ENCODE measurements around the gene AUTS2.
"Not testable (repeated sequence)": the region's sequence is repeated elsewhere in the genome, so short reads cannot be mapped to it uniquely, and the experiment has no call there.

Gene AUTS2

DNA sequence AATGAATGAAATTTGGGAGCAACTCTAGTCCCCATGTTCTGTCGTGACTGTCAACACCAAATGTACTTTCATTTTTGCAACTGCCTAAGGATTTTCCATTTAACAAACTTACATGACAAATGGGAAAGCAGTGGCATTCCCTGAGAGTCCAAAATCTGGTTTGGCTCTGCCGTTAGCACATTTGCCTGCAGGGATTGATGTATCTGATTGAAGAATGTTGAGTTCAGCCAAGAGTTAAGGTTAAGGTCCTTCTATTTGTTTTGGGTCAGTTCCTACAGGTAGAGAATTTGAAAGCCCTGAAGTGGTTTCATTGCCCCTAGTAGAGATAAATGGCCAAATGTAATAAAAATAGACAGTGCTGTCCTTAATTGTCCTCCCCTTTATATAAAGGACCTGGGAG lies 1127.2 kb downstream of the AUTS2 start:
- DNase-seq: no peak

DNA sequence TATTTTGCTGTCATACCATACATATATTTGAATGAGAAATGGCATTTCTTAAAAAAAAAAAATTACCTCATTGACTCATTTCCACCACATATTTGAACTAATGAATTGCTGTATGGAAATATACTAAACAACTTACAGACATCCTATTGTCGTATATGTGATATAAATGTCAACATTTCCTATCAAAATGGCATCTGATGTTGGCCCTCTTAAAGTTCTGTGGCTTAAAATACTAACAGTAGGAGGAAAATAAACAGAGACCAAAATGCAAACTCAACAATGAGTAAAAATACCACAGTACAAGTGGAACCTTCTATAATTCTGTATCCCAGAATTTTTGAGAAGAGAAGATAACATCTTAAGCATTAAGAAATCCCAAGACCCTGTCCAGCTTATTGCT lies 1128.0 kb downstream of the AUTS2 start:
- no peak for DNase-seq

DNA sequence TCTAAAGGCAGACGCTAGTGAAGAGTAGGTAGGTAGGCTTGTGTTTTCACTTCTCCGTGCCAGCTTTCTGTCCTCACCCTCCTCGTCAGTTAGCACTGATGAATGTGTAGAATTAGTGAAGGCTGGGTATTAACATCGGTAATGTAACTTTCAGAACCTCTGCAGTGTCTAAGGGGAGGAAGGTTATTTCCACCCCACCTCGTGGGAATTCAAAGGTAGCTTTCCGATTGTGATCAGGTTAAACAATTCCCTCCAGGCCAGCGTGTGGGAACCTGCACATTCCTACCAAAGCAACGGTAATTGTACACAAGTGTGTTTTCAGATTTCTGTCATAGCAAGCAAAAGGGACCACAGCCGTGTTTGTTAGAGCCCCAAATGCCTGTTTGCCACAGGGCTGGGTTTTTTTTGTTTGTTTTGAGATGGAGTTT lies 1128.7 kb downstream of the AUTS2 start:
- DNase-seq: no peak

DNA sequence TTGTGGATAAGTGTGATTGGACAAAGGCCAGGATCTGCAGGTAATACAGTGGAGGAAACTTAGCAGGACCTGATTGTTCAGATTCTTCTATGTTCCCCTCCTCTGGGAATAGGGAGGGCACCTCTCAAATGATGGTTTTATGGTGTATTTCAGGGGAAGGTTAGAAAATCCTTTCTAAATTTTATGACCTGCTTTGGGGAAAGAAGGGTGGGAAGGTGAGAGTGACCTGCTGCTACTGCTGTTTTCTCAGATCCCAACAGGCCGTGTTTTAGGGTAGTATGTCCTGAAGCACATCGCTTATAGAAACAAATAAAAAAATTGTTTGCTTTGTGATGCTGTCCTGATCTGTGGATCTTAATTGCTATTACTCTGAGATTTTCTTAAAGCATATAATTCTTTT lies 1129.6 kb downstream of the AUTS2 start:
- no peak for DNase-seq

DNA sequence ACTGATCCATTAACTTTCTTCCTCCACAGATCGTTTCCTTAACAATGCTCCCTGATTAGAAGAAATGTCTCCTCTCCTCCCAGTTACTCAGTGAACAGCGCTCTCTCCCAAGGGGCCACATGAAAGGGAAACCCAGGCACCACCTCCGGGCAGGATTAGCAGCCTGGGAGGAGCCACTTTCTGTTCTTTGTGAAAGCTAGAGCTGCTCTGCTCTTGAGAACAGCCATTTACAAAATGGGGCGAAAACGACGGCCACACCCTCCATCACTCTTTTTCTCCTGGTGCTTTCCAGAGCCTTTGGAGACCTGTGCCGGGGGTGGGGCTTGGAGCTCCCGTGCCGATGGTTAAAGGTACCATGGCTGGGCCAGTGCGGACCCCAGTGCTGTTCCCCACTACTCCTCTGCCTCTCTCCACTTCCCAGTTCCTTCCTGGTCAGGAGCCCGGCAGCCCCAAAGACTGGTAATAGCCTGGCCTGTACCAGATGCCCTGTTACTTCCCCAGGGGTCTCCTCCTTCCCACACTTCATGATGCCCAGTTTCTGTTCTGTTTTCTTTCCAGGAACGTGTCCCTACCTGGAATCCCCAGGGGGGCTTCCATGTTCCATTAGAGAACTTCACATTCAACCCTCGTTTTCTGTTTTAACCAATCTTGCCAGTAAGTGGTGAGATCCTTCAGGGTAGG lies 1130.7 kb downstream of the AUTS2 start:
- no peak for DNase-seq

DNA sequence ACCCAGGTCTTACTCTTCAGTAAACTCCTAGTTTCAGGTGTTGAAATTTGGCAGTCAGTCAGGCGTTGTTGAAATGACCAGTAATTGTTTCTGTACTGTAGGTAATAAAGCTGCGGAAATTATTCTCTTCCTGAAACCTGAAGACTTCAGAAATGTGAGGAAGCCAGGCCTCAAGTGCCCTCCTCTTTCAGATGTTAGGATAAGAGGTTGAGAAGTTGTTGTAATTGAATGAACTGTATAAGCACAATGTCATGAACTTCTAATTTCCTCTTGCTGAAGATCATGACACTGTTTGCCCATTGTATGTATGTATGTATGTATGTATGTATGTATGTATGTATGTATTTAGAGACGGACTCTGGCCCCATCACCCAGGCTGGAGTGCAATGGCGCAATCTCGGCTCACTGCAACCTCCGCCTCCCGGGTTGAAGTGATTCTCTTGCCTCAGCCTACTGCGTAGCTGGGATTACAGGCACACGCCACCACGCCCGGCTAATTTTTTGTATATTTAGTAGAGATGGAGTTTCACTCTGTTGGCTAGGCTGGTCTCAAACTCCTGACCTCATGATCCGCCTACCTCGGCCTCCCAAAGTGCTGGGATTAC lies 1131.4 kb downstream of the AUTS2 start:
- DNase-seq: not testable (repeated sequence)

DNA sequence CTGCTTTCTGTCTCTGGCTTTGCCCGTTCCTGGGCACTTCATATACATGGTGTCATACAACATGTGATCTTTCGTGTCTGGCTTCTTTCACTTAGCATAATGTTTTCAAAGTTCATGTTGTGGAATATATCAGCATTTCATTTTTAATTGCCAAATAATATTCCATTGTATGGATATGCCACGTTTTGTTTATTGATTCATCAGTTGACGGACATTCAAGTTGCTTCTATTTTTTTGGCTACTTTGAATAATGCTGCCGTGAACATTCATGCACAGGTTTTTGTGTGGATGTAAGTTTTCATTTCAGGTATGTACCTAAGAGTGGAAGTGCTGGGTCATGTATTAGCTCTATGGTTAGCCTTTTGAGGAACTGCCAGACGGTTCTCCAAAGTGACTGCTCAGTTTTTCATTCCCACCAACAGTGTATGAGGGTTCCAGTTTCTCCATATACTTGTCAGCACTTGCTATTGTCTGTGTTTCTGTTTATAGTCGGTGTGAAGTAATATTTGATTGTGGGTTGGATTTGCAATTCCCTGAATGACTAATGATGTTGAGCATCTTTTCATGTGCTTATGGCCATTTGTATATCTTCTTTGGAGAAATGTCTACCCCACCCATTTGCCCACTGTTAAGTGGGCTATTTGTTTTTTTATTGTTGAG lies 1132.3 kb downstream of the AUTS2 start:
- DNase-seq: no peak

DNA sequence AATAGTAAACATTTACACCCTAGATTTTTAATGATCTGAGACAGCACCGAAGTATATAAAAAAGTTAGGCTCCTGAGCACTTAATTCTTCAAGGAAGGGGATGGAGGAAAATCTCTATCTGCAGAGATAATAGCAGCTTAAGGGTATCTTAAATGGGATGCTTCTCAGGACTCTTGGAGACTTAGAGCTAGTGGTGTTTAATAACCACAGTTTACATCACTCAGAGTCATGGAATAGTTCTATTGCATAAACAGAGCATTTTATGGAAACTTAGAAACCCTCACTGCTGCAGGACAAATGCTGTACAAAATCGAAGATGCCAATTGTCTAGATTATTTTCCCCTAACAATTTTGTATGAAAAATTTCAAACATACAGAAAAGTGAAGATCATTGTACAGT lies 1134.8 kb downstream of the AUTS2 start:
- no peak for DNase-seq

DNA sequence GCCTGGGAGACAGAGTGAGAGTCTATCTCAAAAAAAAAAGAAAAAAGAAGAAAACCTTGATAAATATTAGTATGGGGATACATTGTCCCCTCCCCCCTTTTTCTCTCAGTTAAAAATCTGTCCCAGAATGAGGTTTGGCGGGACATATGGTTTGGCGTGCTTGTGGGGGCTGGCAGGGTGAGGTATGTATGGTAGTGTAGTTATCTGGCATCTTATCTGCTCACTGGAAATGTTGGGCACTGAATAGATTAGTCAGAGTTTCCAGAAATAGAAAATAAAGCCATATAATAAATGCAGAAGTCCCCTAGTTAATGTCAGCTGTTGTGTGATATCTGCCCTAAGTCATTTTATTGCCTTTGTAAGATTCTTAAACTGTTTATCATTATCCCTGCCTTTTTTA lies 1136.1 kb downstream of the AUTS2 start:
- DNase-seq: no peak

DNA sequence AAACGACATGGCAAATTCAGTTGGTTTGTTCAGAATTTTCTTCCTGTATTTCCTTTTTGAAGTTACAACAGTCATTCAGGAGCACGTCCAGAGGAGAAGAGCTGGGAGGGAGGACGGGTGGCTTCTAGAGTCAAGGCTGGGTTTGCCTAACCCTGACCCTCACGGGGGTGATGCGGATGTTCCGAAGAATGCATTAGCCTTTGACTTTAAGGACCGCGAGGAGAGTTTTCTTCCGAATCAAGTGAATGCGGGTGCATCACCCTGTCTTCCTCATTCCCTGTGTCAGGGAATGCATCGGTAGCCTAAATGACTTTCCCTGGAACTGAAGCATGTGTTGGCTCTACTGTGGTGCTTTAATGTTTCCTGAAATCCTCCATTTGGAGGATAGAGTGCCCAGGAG lies 1137.0 kb downstream of the AUTS2 start:
- DNase-seq: no peak

DNA sequence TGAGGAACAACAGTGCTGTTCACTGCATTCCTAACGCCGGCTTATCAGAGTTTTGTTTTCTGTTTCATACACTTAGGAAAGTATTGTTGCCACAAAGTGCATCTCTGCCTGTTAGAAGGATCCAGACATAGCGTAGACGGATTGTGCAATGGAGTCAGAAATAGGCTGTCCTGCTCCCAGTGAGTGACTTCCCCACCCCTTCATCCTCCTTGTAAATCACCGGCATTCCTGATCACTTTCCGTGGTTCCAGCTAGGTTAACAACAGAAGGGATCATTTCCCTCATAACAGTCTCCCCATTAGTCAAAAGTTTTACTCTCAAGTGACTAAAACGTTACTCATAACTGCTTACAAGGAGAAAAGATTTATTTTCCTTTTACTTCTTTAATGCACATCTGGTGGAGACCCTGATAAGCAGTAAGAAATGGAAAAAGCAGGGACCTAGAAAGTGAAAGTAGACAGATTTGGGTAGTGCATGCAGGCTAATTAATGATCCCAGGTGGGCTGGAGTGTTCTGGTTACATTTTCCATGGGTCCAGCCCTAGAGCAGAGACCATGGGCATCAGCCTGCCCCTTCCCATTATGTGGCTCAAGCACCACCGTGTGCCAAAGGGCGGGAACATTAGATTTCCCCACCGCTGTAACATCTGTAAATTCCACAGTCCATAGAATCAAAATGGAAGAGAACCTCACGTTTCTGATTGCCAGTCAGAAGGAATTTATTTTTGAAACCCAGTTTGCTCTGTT lies 1138.6 kb downstream of the AUTS2 start:
- DNase-seq: no peak

DNA sequence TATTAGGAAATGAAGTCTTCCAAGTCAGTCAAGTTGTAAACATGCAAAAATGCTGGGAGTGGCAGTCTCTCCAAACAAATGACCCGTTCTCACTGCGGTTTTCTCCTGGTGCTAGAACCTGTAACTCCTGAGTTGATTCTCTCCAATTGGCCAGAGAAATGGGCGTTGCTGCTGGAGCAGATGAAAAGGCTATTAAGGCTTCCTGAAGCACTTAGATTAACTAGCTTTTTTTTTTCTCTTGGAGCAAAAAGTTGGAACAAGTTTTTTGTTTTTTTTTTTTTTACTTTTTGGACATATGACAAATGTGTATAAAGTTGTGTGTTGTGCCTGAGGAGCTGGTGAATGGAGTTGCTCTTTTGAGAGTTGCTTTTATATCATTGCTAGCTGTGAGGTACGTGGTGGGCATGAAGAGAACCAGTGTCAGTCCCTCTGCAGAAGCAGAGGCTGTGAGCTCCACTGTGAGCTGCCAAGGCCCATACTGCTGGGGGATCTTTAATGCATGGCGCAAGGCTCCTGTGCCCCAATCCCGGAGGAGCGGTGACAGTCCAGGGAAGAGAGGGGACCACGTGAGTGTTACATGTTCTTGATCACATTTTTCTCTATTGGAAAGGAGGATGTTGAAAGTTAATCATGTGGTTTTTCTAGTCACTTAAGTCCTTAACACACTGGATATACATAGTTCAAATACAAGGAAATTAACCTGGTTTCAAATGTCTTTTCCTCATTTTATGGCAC lies 1140.0 kb downstream of the AUTS2 start:
- DNase-seq: no peak

DNA sequence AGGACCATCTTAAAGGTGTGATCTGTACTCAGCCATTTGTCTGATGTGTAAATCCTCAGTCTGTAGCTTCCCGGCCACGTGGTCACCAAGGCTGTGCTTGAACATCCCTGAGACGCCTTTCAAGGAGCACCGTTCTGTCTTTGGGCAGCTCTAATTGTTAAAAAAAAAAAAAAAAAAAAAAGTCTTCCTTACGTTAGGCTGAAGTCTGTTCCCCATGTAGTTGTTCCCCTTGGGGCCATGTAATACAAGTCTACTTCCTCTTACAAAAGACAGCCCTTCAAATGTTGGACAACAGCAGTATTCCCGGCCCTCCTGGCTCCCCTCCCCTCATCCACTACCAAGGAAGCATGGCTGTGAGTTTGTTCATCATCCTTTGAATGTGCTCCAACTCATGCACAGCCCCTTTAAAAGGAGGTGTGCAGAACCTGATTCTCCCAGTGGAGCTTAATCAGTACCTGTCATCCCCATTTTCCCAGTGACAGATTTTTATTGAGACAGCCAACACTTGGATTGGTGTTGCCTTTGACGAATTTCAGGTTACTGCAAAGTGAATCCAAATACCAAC lies 1141.5 kb downstream of the AUTS2 start:
- no peak for DNase-seq

DNA sequence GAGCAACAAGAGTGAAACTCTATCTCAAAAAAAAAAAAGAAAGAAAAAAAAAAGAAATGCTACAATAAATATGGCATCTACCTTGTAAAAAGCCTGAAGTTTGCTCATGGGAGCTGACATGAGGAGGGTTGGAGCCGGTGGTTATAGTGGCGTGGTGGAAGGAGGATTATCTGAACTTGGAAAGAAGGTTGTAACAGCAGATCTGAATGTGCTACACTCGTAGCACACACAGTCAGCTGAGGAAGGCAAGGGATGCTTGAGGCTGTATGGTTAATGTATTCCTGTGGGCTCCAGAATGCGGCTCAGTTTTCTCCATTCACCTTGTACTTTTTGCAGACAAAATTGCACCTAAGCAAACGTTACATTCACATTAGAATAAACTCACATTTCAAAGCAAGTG lies 1143.4 kb downstream of the AUTS2 start:
- no peak for DNase-seq

DNA sequence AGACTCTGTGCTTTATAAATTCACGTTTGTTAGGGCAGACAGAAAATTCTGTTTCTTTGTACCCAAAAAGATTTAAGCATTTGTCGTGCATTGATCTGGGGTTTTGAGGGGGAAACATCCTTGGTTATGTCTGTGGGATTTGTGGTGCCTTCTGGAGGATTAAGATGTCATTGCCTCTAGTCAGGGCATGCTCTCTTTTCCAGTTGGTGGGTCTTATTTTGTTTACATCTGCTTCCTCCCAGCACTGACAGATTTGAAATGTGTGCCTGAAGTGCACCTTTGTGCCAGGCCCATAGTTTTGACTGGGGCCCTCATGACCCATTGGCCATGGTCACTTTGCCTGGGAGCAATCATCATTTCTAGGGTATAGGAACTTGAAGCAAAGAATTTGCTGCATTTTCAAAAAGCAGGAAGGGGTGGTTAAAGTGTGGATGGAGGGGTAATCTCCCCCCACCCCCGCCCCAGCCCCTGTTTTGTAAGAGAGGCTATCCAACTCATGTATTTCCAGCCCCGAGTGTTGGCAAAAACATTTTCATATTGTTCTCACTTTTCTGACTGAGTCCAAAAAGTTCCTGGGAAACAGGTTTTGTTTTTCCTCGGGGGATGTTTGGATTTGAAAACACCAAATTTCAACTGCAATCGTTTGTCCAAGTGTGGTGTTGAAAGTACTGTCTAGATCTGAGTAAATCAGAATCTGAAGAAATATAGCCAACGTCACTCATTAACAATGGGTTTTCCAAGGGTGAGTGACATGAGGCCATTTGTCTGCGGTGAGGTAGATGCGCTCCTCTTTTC lies 1145.5 kb downstream of the AUTS2 start:
- no peak for DNase-seq

DNA sequence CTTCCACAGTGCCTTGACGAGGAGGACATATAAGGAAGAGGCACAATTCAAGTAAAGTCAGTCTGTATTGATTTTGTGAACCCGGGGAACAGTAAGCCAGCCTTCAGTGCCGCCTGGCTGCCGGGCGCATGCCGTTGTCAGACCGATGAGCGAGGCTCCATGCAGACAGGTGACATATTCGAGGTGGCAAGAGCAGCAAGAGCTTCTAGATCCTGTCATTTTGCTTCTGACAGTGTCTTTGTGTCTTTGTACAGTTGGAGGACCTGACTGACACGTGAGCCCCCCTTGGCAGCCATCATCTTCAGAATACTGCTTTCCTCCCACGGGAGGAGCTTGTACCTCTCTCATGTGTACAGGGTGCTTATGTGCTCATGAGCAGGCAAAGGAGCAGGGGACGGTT lies 1146.2 kb downstream of the AUTS2 start:
- DNase-seq: no peak

DNA sequence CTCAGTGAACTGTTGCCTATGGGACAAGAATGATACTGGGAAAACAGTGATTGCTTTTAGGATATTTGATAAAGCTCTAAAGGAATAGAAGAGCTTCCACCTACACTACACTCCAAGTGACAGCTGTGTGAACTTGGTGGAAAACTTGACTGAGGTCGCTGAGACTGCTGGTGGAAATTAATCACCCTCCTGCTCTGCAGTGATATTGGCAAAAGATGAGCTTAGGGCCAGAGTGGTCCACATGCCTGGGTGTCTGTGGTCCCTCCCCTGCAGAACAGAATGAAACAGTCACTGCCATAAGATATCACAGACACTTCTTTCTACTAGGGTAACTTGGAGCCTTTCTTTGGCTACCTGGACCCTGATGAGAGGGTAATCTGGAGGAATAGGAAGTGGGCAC lies 1151.6 kb downstream of the AUTS2 start:
- DNase-seq: no peak

DNA sequence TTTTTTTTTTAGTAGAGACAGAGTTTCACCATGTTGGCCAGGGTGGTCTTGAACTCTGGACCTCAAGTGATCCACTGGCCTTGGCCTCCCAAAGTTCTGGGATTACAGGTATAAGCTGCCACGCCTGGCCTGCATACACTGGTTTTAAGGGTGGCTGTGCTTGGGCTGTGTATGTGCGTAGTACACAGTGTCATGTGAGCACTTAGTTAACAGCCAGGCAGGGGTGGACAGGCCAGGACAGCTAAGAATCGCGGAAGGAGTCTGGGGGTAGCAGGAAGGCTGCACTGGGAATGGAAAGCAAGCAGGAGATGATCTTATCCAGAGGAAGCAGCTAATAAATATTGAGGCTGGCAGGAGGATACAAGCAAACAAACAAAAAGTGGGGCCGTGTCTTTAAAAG lies 1153.6 kb downstream of the AUTS2 start:
- no peak for DNase-seq

DNA sequence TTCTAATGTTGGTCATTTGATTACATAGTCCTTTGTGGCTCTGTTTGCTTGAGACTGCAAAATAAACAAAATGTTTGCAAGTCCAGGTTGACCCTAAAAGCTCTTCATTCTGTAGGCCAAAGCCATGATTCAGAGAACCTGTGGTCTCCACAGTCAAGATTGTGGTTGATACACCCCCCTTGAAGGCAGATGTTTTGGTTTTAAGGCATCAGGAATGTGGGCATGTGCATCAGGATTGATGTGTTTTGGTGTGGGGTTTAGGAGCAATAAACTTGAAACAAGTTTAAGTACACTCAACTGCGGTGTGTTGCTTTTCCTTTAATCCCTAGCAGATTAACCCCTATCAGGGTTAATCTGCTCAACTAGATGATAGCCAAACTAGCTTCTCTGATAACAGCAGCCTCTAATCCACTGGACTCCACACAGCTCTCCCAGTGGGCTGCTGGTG lies 1154.5 kb downstream of the AUTS2 start:
- no peak for DNase-seq

DNA sequence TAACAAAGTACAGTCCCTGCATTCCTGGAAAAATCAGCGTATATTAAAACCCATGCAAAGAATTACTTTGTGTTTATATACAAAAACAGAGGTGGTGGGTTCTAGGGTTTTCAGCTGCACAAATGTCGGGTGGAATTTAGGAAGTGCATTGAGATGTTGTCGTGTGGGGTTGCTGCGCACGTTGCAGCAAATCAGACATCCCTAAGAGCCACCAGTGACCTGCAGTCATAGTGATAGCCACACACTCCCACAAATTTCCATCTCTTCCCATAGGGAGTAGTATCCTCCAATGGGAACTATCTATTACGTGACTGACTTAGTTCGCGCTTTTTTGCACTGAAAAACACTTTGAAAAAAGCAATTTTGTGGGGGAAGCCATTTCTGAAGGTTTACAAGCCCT lies 1158.5 kb downstream of the AUTS2 start:
- no peak for DNase-seq

DNA sequence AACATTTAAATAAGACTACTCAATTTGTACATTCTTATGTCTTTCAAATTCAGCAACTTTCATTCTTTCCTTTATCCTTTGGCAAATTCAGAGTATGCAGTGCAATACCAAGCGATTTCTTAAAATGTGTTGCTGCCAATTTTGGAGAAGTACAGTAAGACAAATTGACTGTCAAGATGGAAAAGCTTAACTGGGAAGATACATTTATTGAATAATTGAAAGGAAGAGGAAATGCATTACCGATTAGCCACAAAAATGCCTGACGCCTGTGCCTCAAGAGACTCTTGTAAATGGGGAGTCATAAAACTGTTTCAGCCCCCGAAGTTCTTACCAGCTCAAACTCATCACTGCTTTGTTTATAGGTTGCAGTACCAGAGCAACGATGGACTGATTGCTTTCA lies 1160.4 kb downstream of the AUTS2 start:
- DNase-seq: no peak

DNA sequence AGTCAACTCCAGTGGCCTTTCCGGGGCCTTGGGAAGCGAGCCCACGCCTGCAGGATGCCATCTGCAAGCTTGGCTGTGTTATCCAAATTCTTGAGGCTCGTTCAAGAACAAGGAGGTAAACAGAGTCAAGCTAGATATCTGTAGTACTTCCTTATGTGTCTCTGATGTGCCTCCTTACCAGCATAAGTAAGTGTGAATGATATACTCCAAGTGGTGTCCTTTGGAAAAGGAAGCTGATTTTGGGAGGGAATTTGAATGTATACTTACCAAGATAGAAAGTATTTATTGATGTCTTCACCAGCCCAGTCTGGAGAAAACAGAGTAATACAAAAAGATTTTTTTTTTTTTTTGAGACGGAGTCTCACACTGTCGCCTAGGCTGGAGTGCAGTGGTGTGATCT lies 1161.4 kb downstream of the AUTS2 start:
- DNase-seq: no peak

All from CD4-positive, alpha-beta T cell treated with Interleukin-10 for 1 hour (primary cell).